B cell (primary cell): ENCODE measurements around the gene HDDC2. TPM values are rescaled to one million over a fixed set of nuclear protein-coding genes. Genes with fewer than 3 reads are reported as not detected.

Source experiments
- ATAC-seq: fragments of 200-7000 bp; cut with Tn5 transposase; one replicate; pipeline ENCODE4 v1.10.0; 2021; ENCODE audit warnings: low read depth, mild to moderate bottlenecking, moderate number of reproducible peaks, moderate library complexity
- CTCF ChIA-PET: fragments of 350-600 bp; sonication (Branson Sonifier 250); formaldehyde crosslinking; loops from one replicate; lab custom pipeline; 2021; ENCODE audit warnings: antibody characterized with exemption, inconsistent platforms; lab: Charles Lee
- POLR2A ChIA-PET: fragments of 350-600 bp; sonication (Branson Sonifier 250); formaldehyde crosslinking; loops from one replicate; lab custom pipeline; 2021; ENCODE audit warnings: antibody characterized with exemption; lab: Charles Lee
- DNase-seq: peaks from one replicate; pipeline ENCODE4 v3.0.0; 2013
- H2AFZ ChIP-seq: 2 replicates; pipeline ENCODE4 v1.6.1; 2012; ENCODE audit warnings: mild to moderate bottlenecking, low read depth, low read length; ENCODE audit not compliant: insufficient read depth, poor library complexity, severe bottlenecking
- H3K27ac ChIP-seq, 2 donors: 1 replicate in 1 of 2; 2 replicates in 1 of 2; pipeline ENCODE4 v1.5.1; 2012 to 2013; ENCODE audit warnings: low read length in 2 of 2, mild to moderate bottlenecking in 2 of 2, moderate library complexity in 1 of 2
- H3K27me3 ChIP-seq, 4 experiments: fragments of 200-600 bp in 1 of 4; sonication (generic) in 1 of 4; replicated peaks in 1 of 4; 1 replicate in 2 of 4; 2 replicates in 2 of 4; pipeline versions ENCODE4 v1.6.1 to v1.7.0; 2013 to 2016; ENCODE audit warnings: low read length in 3 of 4, mild to moderate bottlenecking in 2 of 4, mixed read lengths in 1 of 4, moderate library complexity in 1 of 4; ENCODE audit not compliant: insufficient read depth in 4 of 4, control insufficient read depth in 3 of 4; ENCODE audit errors: control extremely low read depth in 1 of 4
- H3K36me3 ChIP-seq, 2 experiments: replicated peaks in 1 of 2; 1 replicate in 1 of 2; 2 replicates in 1 of 2; pipeline versions ENCODE4 v1.6.1 to v1.7.1; 2013; ENCODE audit warnings: low read length in 1 of 2; ENCODE audit not compliant: insufficient read depth in 2 of 2, control insufficient read depth in 1 of 2; ENCODE audit errors: control extremely low read depth in 1 of 2, extremely low read depth in 1 of 2
- H3K4me1 ChIP-seq, 2 donors: fragments of 200-600 bp in 1 of 2; sonication (generic) in 1 of 2; 1 replicate in 1 of 2; 2 replicates in 1 of 2; pipeline versions ENCODE4 v1.5.1 to v1.6.1; 2013 to 2017; ENCODE audit warnings: low read length in 2 of 2; ENCODE audit not compliant: control insufficient read depth in 2 of 2, insufficient read depth in 2 of 2
- H3K4me2 ChIP-seq: replicated peaks from 2 replicates; pipeline ENCODE3; 2012; ENCODE audit warnings: mild to moderate bottlenecking, low read depth, low read length; ENCODE audit not compliant: poor library complexity, severe bottlenecking
- H3K4me3 ChIP-seq, 5 experiments: fragments of 200-600 bp in 1 of 5; sonication (generic) in 1 of 5; 1 replicate in 3 of 5; 2 replicates in 2 of 5; pipeline versions ENCODE4 v1.5.1 to v1.7.0; 2011 to 2016; ENCODE audit warnings: low read length in 4 of 5, mild to moderate bottlenecking in 4 of 5, low read depth in 2 of 5, control low read depth in 1 of 5, moderate library complexity in 1 of 5; ENCODE audit not compliant: insufficient read depth in 1 of 5; ENCODE audit errors: control extremely low read depth in 1 of 5, extremely low read depth in 1 of 5
- H3K79me2 ChIP-seq: fragments of 200-600 bp; sonication (generic); one replicate; pipeline ENCODE4 v1.6.0; 2016; ENCODE audit warnings: low read length; ENCODE audit not compliant: control insufficient read depth, insufficient read depth
- H3K9ac ChIP-seq: fragments of 200-600 bp; sonication (generic); 2 replicates; pipeline ENCODE4 v1.6.1; 2017; ENCODE audit warnings: mild to moderate bottlenecking, low read length, moderate library complexity
- H3K9me3 ChIP-seq, 3 donors: one replicate each; pipeline versions ENCODE4 v1.6.1 to v1.7.1; 2013; ENCODE audit warnings: low read length in 2 of 3; ENCODE audit not compliant: control insufficient read depth in 2 of 3, insufficient read depth in 1 of 3; ENCODE audit errors: control extremely low read depth in 1 of 3
- H4K20me1 ChIP-seq: 2 replicates; pipeline ENCODE4 v1.6.0; 2012; ENCODE audit warnings: mild to moderate bottlenecking, low read length; ENCODE audit not compliant: insufficient read depth, control insufficient read depth, poor library complexity, severe bottlenecking
- H3K27ac Mint-ChIP-seq: one replicate; pipeline ENCODE4 v1.8.0; 2021; ENCODE audit warnings: mixed read lengths
- H3K27me3 Mint-ChIP-seq: one replicate; pipeline ENCODE4 v1.8.0; 2021; ENCODE audit warnings: mixed read lengths
- H3K4me1 Mint-ChIP-seq: one replicate; pipeline ENCODE4 v1.8.0; 2021; ENCODE audit warnings: mixed read lengths
- H3K4me3 Mint-ChIP-seq: one replicate; pipeline ENCODE4 v1.8.0; 2021; ENCODE audit warnings: mixed read lengths
- H3K9me3 Mint-ChIP-seq: one replicate; pipeline ENCODE4 v1.8.0; 2022; ENCODE audit warnings: mixed read lengths; ENCODE audit not compliant: insufficient read depth
- EZH2 ChIP-seq: IDR thresholded peaks from 2 replicates; pipeline ENCODE4 v1.6.1; 2012; ENCODE audit warnings: borderline replicate concordance, low read depth, mild to moderate bottlenecking, moderate library complexity, low read length; ENCODE audit not compliant: insufficient read depth, poor library complexity, severe bottlenecking
- WGBS: methylation state at CpG from one replicate; pipeline ENCODE4 v1.1.5; 2013; ENCODE audit warnings: missing lambda C conversion rate; ENCODE audit not compliant: insufficient coverage; 5-methylcytosine and 5-hydroxymethylcytosine counted together
- intact Hi-C: fragments of 100-400 bp; cut with micrococcal nuclease; formaldehyde crosslinking; loops from one replicate; pipeline ENCODE4 v1.10.0; 2022
- polyA plus RNA-seq: library from polyadenylated mRNA; depleted of rRNA; stranded (reverse); fragments of >200 nt; gene quantifications from 2 replicates; pipeline ENCODE4 v1.2.3, GENCODE V29; 2012
- total RNA-seq, 2 donors: library from RNA; stranded (reverse); fragments of 120-200 nt in 1 of 2; gene quantifications; 1 replicate in 1 of 2; 2 replicates in 1 of 2; pipeline versions ENCODE4 v1.2.3 to v1.2.4, GENCODE V29; 2013 to 2022
- TF ChIP-seq, protein P1 (sequence below): fragments of 200-600 bp; IDR thresholded peaks from one replicate; pipeline ENCODE4 v1.8.0; 2022; ENCODE audit warnings: antibody characterized with exemption, mild to moderate bottlenecking

The HDDC2 gene
- total and polyA plus RNA-seq, 2 donors (not counting 1 experiment from before 2014, with no cell fraction given) = 31.6 to 37.6 TPM

DNA sequence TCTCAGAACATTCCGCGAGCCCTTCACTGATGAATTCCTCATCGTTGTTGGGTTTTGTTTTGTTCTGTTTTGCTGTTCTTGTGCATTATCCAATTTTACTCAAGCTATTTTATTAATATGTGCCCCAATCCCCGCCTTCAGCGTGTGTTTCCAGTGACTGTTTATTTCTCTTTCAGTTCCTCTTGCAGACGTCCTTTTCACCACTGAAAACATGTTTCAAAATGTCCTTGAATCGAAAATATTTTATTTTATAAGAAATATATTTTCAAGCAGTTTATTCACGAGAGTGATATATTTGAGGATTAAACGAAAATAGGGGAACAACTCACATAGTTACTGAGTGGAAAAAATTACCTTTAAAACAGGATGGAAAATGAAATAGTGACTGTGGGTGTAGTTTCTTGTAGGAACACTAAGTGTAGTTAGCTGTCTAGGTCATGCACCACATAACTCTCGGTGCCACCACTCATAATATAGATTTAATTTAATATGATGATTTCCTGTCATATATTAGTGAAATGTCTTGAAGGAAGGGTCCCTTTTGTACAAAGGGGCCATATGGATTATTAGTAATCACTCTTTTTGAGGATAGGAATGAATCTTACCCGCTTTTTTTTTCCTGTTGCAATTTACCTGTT lies 45.3 kb upstream of the HDDC2 start:
- H3K9me3 Mint-ChIP-seq = no peaks in the 10 kb centered on the region
- ATAC-seq = peak; percentile 64

DNA sequence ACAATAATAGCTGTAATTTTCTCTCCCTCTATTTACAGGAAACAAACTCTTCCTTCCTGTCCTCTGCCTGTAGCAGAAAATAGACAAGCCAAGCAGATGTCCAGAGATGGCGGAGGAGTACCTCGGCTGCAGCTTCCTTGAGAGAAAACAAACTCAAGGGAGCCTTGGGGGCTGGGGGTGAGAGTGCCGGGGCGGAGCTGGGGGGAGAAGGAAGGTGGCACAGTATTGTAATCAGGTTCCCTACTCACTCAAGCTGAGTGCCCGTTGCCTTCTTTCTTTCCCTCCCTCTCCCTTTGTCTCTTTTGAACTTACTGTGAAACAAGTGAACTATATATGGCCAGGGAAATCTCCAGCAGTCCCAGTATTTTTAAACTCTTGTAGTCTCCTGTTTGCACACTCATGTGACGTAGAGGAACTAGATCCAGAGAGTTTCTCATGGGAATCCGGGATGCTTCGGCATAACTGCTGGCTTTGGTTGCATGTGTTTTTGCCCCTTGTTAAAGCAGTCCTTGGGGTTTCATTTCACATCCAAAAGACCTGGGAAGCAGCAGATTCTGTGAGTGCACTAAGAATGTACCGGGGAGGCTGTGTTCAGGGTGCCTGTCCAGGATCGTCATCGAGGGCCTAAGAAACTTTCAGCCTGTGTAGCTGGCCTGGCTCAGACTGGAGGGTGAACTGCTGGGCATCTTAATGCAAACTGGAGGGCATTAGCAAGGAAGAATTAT lies 44.6 kb upstream of the HDDC2 start:
- DNase-seq (peak; percentile 27), ATAC-seq (peak; percentile 65)
- H3K27me3 Mint-ChIP-seq = no peaks in the 10 kb centered on the region

More for the DNA sequence above, 45.3 kb upstream of the HDDC2 start:
- Histone ChIP-seq H3K9ac (peak overlapping the region; percentile 59), H3K79me2 (no peaks in the 10 kb centered on the region), H3K4me2 (peak overlapping the region; percentile 78), H3K4me1 (peaks cover 19 to 21% of the 10 kb centered on the region in 2 donors), H4K20me1 (no peaks in the 10 kb centered on the region), H3K27ac (peak overlapping the region; percentile 81 to 84), H2AFZ (peak overlapping the region; percentile 86), H3K9me3 (no peaks in the 10 kb centered on the region), H3K27me3 (no peaks in the 10 kb centered on the region), H3K4me3 (peak overlapping the region in 4 of 5 experiments; percentile 32 to 53 (median 40)), H3K36me3 (no peaks in the 10 kb centered on the region)
- no peak for TF ChIP-seq EZH2
- Mint-ChIP-seq H3K4me3 (no peak overlapping the region), H3K27ac (peak overlapping the region; percentile 69), H3K27me3 (no peaks in the 10 kb centered on the region), H3K4me1 (peaks cover 5% of the 10 kb centered on the region)
- ChIA-PET POLR2A (interaction anchor here (1.5 kb wide), 1 partner anchor 443 kb away, joined by 3 read pairs; no protein-coding TSS in a partner anchor), CTCF (interaction anchor here (1.3 to 1.6 kb wide), 7 partner anchors 20 to 444 kb away, joined by 3 to 7 read pairs (median 4); partner anchors contain the start of gene NCOA7)
- no CpG with 5 or more reads among the region's 11 CpGs for WGBS
- intact Hi-C loops = no loop called here
- peak; percentile 54 for DNase-seq

More for the DNA sequence above, 44.6 kb upstream of the HDDC2 start:
- Histone ChIP-seq H3K9me3 (no peaks in the 10 kb centered on the region), H3K9ac (peak overlapping the region; percentile 59), H3K4me2 (peak overlapping the region; percentile 78), H3K4me3 (peak overlapping the region; percentile 21 to 53 (median 39)), H3K27ac (peak overlapping the region; percentile 81 to 84), H3K4me1 (peaks cover 19 to 21% of the 10 kb centered on the region in 2 donors), H2AFZ (peak overlapping the region; percentile 86), H3K36me3 (no peaks in the 10 kb centered on the region), H3K79me2 (no peaks in the 10 kb centered on the region), H4K20me1 (no peaks in the 10 kb centered on the region), H3K27me3 (no peaks in the 10 kb centered on the region)
- H3K4me3 Mint-ChIP-seq = no peak overlapping the region
- H3K27ac Mint-ChIP-seq = no peak overlapping the region
- ChIA-PET POLR2A (interaction anchor here (1.5 kb wide), 1 partner anchor 444 kb away, joined by 3 read pairs; no protein-coding TSS in a partner anchor), CTCF (interaction anchor here (0.8 to 1.6 kb wide), 8 partner anchors 16 to 444 kb away, joined by 3 to 7 read pairs (median 4); partner anchors contain the start of gene NCOA7)
- 34% methylated on average over 6 of the region's 11 CpGs for WGBS
- intact Hi-C loops = no loop called here
- H3K9me3 Mint-ChIP-seq = no peaks in the 10 kb centered on the region
- TF ChIP-seq, protein P1, sequence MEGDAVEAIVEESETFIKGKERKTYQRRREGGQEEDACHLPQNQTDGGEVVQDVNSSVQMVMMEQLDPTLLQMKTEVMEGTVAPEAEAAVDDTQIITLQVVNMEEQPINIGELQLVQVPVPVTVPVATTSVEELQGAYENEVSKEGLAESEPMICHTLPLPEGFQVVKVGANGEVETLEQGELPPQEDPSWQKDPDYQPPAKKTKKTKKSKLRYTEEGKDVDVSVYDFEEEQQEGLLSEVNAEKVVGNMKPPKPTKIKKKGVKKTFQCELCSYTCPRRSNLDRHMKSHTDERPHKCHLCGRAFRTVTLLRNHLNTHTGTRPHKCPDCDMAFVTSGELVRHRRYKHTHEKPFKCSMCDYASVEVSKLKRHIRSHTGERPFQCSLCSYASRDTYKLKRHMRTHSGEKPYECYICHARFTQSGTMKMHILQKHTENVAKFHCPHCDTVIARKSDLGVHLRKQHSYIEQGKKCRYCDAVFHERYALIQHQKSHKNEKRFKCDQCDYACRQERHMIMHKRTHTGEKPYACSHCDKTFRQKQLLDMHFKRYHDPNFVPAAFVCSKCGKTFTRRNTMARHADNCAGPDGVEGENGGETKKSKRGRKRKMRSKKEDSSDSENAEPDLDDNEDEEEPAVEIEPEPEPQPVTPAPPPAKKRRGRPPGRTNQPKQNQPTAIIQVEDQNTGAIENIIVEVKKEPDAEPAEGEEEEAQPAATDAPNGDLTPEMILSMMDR = no peak
- no peak for TF ChIP-seq EZH2
- peaks cover 5% of the 10 kb centered on the region for H3K4me1 Mint-ChIP-seq
